Astrocyte (in vitro differentiated cells and primary cell): ENCODE measurements around the gene CHTOP. TPM values are rescaled to one million over a fixed set of nuclear protein-coding genes. Genes with fewer than 3 reads are reported as not detected.

Source experiments
- DNase-seq: peaks from one replicate; pipeline ENCODE4 v3.0.0-alpha.2; 2010; ENCODE audit warnings: low read depth
- FAIRE-seq: peaks from 2 replicates; lab custom pipeline; 2011; peaks lifted over from hg19 to GRCh38; lab: Jason Lieb, UNC
- H2AFZ ChIP-seq: 2 replicates; pipeline ENCODE4 v1.6.0; 2012; ENCODE audit warnings: low read depth, low read length, inconsistent platforms
- H3K27ac ChIP-seq: 2 replicates; pipeline ENCODE4 v1.5.1; 2011; ENCODE audit warnings: low read depth, low read length, inconsistent platforms
- H3K27me3 ChIP-seq: 2 replicates; pipeline ENCODE4 v1.6.0; 2011; ENCODE audit warnings: low read length, inconsistent platforms; ENCODE audit not compliant: insufficient read depth
- H3K36me3 ChIP-seq: 2 replicates; pipeline ENCODE4 v1.5.1; 2011; ENCODE audit warnings: low read length, inconsistent platforms; ENCODE audit not compliant: insufficient read depth
- H3K4me1 ChIP-seq: 2 replicates; pipeline ENCODE4 v1.5.1; 2011; ENCODE audit warnings: low read length, inconsistent platforms; ENCODE audit not compliant: insufficient read depth
- H3K4me2 ChIP-seq: 2 replicates; pipeline ENCODE4 v1.6.0; 2012; ENCODE audit warnings: low read length, inconsistent platforms
- H3K4me3 ChIP-seq: 2 replicates; pipeline ENCODE4 v1.5.1; 2011; ENCODE audit warnings: low read depth, mild to moderate bottlenecking, low read length, inconsistent platforms; ENCODE audit not compliant: insufficient read depth
- H3K79me2 ChIP-seq: 2 replicates; pipeline ENCODE4 v1.6.0; 2012; ENCODE audit warnings: mild to moderate bottlenecking, low read length, inconsistent platforms; ENCODE audit not compliant: insufficient read depth
- H3K9ac ChIP-seq: 2 replicates; pipeline ENCODE4 v1.6.0; 2012; ENCODE audit warnings: mild to moderate bottlenecking, low read length, inconsistent platforms
- H3K9me3 ChIP-seq: 2 replicates; pipeline ENCODE4 v1.5.1; 2012; ENCODE audit warnings: low read depth, mild to moderate bottlenecking, low read length, inconsistent platforms; ENCODE audit not compliant: insufficient read depth
- H4K20me1 ChIP-seq: 2 replicates; pipeline ENCODE4 v1.6.0; 2012; ENCODE audit warnings: low read length, inconsistent platforms; ENCODE audit not compliant: insufficient read depth
- H3K27ac Mint-ChIP-seq: one replicate; pipeline ENCODE4 v1.8.0; 2021; ENCODE audit warnings: mild to moderate bottlenecking, mixed read lengths; ENCODE audit not compliant: unreplicated experiment
- H3K27me3 Mint-ChIP-seq: one replicate; pipeline ENCODE4 v1.8.0; 2021; ENCODE audit warnings: low read depth, mixed read lengths; ENCODE audit not compliant: unreplicated experiment
- H3K36me3 Mint-ChIP-seq: one replicate; pipeline ENCODE4 v1.8.0; 2021; ENCODE audit warnings: low read depth, mixed read lengths; ENCODE audit not compliant: unreplicated experiment
- H3K4me1 Mint-ChIP-seq: one replicate; pipeline ENCODE4 v1.8.0; 2021; ENCODE audit warnings: low read depth, mixed read lengths; ENCODE audit not compliant: unreplicated experiment
- H3K4me3 Mint-ChIP-seq: one replicate; pipeline ENCODE4 v1.8.0; 2021; ENCODE audit warnings: mild to moderate bottlenecking, moderate library complexity, mixed read lengths; ENCODE audit not compliant: unreplicated experiment
- H3K9me3 Mint-ChIP-seq: one replicate; pipeline ENCODE4 v1.8.0; 2021; ENCODE audit warnings: mild to moderate bottlenecking, mixed read lengths; ENCODE audit not compliant: unreplicated experiment
- EZH2 ChIP-seq: IDR thresholded peaks from 2 replicates; pipeline ENCODE4 v1.6.1; 2012; ENCODE audit warnings: mild to moderate bottlenecking, low read length, inconsistent platforms; ENCODE audit not compliant: insufficient read depth
- total RNA-seq: library from RNA; stranded (reverse); gene quantifications from 2 replicates; pipeline ENCODE4 v1.2.1, GENCODE V29; 2021
- TF ChIP-seq, protein P1 (sequence below): IDR thresholded peaks from 2 replicates; pipeline ENCODE4 v1.5.1; 2011; ENCODE audit warnings: low read depth, mild to moderate bottlenecking, inconsistent platforms, low read length, moderate library complexity; ENCODE audit not compliant: insufficient read depth

CHTOP gene
- total RNA-seq, 1 donor from 2014 or later: 56.4 TPM

DNA sequence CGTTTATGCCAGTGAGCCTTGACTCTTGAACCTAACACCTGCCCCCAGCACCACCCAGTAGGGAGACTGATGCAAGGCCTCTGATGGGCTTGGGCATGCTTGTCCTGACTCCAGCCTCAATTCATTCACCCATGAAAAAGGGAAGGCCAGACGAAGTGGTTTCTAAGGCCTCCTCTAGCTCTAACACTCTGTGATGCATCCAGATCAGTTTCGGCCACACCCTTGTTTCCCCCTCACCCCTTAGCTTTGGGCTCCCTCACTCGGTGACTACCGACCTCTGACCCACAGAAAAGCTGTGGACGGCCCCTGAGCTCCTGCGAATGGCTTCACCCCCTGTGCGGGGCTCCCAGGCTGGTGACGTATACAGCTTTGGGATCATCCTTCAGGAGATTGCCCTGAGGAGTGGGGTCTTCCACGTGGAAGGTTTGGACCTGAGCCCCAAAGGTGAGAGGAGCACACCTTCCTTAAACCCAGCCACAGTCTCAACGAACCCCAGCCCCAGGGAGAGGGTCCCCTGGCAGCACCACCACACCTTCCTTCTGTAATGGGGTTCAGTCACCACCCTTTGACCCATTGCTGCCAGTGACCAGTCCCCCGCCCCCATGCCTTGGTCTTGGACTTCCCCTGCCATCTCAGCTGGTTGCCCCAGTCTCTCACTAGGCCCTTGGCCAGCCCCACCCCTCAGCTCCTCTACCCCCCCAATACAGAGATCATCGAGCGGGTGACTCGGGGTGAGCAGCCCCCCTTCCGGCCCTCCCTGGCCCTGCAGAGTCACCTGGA lies 53.7 kb downstream of the CHTOP start:
- Histone ChIP-seq H3K36me3 (no peaks in the 10 kb centered on the region), H3K27ac (no peak overlapping the region), H4K20me1 (no peaks in the 10 kb centered on the region), H3K4me3 (no peak overlapping the region), H3K79me2 (no peaks in the 10 kb centered on the region), H2AFZ (no peak overlapping the region), H3K4me2 (no peak overlapping the region), H3K9ac (no peak overlapping the region), H3K27me3 (peaks cover 9% of the 10 kb centered on the region), H3K9me3 (no peaks in the 10 kb centered on the region), H3K4me1 (no peaks in the 10 kb centered on the region)
- Mint-ChIP-seq H3K9me3 (peaks cover 2% of the 10 kb centered on the region), H3K4me1 (peaks cover 11% of the 10 kb centered on the region), H3K27me3 (peaks cover 28% of the 10 kb centered on the region), H3K27ac (no peak overlapping the region), H3K36me3 (no peaks in the 10 kb centered on the region), H3K4me3 (no peak overlapping the region)
- TF ChIP-seq EZH2: no peak
- TF ChIP-seq, protein P1, sequence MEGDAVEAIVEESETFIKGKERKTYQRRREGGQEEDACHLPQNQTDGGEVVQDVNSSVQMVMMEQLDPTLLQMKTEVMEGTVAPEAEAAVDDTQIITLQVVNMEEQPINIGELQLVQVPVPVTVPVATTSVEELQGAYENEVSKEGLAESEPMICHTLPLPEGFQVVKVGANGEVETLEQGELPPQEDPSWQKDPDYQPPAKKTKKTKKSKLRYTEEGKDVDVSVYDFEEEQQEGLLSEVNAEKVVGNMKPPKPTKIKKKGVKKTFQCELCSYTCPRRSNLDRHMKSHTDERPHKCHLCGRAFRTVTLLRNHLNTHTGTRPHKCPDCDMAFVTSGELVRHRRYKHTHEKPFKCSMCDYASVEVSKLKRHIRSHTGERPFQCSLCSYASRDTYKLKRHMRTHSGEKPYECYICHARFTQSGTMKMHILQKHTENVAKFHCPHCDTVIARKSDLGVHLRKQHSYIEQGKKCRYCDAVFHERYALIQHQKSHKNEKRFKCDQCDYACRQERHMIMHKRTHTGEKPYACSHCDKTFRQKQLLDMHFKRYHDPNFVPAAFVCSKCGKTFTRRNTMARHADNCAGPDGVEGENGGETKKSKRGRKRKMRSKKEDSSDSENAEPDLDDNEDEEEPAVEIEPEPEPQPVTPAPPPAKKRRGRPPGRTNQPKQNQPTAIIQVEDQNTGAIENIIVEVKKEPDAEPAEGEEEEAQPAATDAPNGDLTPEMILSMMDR: no peak
- FAIRE-seq (no peak), DNase-seq (no peak)

DNA sequence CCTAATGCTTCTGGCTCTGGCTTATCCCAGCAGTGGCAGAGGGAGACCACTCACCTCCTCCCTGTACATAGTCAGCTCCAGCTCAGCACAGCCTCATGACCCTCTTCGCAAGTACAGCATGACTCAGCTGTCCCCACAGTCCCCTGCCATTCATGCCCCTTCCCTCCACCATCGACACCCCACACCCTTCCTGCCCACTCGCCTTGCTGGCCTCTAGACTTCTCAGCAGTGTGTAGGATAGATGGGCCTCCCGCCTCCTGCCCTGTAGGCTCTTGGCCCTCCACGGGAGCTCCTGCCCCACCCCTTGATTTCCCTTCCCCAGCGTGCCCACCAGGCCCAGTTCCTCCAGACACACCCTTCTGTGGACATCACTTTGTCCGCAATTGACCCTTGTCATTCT lies 54.4 kb downstream of the CHTOP start:
- H3K27ac ChIP-seq: no peak overlapping the region
- H3K9me3 ChIP-seq: no peaks in the 10 kb centered on the region
- Mint-ChIP-seq H3K27ac (no peak overlapping the region), H3K9me3 (peaks cover 2% of the 10 kb centered on the region), H3K36me3 (no peaks in the 10 kb centered on the region), H3K27me3 (peaks cover 26% of the 10 kb centered on the region), H3K4me3 (peak overlapping the region; percentile 11), H3K4me1 (peaks cover 11% of the 10 kb centered on the region)
- TF ChIP-seq, protein P1: no peak
- TF ChIP-seq EZH2: no peak
- H3K4me3 ChIP-seq: no peak overlapping the region
- no peaks in the 10 kb centered on the region for H3K79me2 ChIP-seq
- FAIRE-seq (no peak), DNase-seq (no peak)
- H3K9ac ChIP-seq: no peak overlapping the region
- no peak overlapping the region for H3K4me2 ChIP-seq
- H3K27me3 ChIP-seq: peaks cover 6% of the 10 kb centered on the region
- no peaks in the 10 kb centered on the region for H4K20me1 ChIP-seq
- no peaks in the 10 kb centered on the region for H3K4me1 ChIP-seq
- no peaks in the 10 kb centered on the region for H3K36me3 ChIP-seq
- no peak overlapping the region for H2AFZ ChIP-seq

DNA sequence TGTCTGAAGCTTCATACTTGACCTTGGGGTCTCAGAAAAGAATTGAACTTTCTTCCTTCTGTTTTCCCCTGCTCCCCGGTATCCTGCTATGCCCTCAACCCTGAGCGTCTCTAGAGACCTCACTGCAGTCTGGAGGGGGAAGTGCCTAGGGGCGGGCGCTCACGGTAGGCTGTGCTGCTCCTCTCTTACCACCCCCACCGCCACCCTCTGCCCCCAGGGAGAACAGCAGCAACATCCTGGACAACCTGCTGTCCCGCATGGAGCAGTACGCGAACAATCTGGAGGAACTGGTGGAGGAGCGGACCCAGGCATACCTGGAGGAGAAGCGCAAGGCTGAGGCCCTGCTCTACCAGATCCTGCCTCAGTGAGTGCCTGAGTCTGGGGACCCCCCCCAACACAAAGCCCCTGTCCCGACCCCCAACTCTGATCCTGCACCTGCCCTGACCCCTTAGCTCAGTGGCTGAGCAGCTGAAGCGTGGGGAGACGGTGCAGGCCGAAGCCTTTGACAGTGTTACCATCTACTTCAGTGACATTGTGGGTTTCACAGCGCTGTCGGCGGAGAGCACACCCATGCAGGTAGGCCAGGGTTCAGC lies 55.0 kb downstream of the CHTOP start:
- H2AFZ ChIP-seq: no peak overlapping the region
- H3K4me3 Mint-ChIP-seq: no peak overlapping the region
- H3K4me2 ChIP-seq: no peak overlapping the region
- no peaks in the 10 kb centered on the region for H3K36me3 Mint-ChIP-seq
- no peak overlapping the region for H3K27ac Mint-ChIP-seq
- no peak overlapping the region for H3K9ac ChIP-seq
- no peak for FAIRE-seq
- peaks cover 2% of the 10 kb centered on the region for H3K9me3 Mint-ChIP-seq
- no peaks in the 10 kb centered on the region for H3K36me3 ChIP-seq
- H3K27me3 ChIP-seq: peaks cover 6% of the 10 kb centered on the region
- no peaks in the 10 kb centered on the region for H3K79me2 ChIP-seq
- no peak overlapping the region for H3K4me3 ChIP-seq
- TF ChIP-seq, protein P1: no peak
- TF ChIP-seq EZH2: no peak
- H4K20me1 ChIP-seq: no peaks in the 10 kb centered on the region
- H3K9me3 ChIP-seq: no peaks in the 10 kb centered on the region
- no peak overlapping the region for H3K27ac ChIP-seq
- H3K4me1 ChIP-seq: no peaks in the 10 kb centered on the region
- no peak for DNase-seq
- H3K27me3 Mint-ChIP-seq: peaks cover 26% of the 10 kb centered on the region
- peaks cover 10% of the 10 kb centered on the region for H3K4me1 Mint-ChIP-seq
